SK-N-SH (cell line): ENCODE data around the gene GPR15. TPM values are rescaled to one million over a fixed set of nuclear protein-coding genes. Genes with fewer than 3 reads are reported as not detected.

Experiments
- CTCF ChIA-PET: fragments of 300-600, 350-600 bp; formaldehyde crosslinking; extraction: SDS; loops from one replicate; lab custom pipeline; 2021; lab: Yijun Ruan, JAX
- POLR2A ChIA-PET: fragments of 350-600 bp; sonication (Branson Sonifier 250); formaldehyde crosslinking; extraction: SDS; loops from one replicate; lab custom pipeline; 2020; ENCODE audit warnings: antibody characterized with exemption, inconsistent platforms; lab: Yijun Ruan, JAX
- DNase-seq: peaks from one replicate; pipeline ENCODE4 v3.0.0; 2012
- H2AFZ ChIP-seq: fragments of 200-600 bp; sonication (generic); 2 replicates; pipeline ENCODE4 v1.8.1; 2016; ENCODE audit warnings: antibody characterized with exemption, mild to moderate bottlenecking, low read depth
- H3F3A ChIP-seq: fragments of 200-600 bp; sonication (generic); replicated peaks from 2 replicates; pipeline ENCODE3; 2016; ENCODE audit warnings: antibody characterized with exemption, mild to moderate bottlenecking; ENCODE audit not compliant: insufficient read depth
- H3K27ac ChIP-seq, 2 experiments: fragments of 200-500 bp in 1 of 2; fragments of 200-600 bp in 1 of 2; sonication (Bioruptor generic) in 1 of 2; sonication (generic), shearing (Covaris generic) in 1 of 2; 2 replicates each; pipeline versions ENCODE4 v1.5.1 to v1.6.1; 2014 to 2016; ENCODE audit warnings: low read depth in 2 of 2, inconsistent platforms in 1 of 2, low read length in 1 of 2, mild to moderate bottlenecking in 1 of 2, mixed read lengths in 1 of 2
- H3K27me3 ChIP-seq: fragments of 200-600 bp; sonication (generic), shearing (Covaris generic); 2 replicates; pipeline ENCODE4 v1.6.1; 2016; ENCODE audit warnings: mixed run types; ENCODE audit not compliant: insufficient read depth
- H3K36me3 ChIP-seq, 2 experiments: fragments of 200-500 bp in 1 of 2; fragments of 200-600 bp in 1 of 2; sonication (Bioruptor generic) in 1 of 2; sonication (generic) in 1 of 2; replicated peaks in 1 of 2; 2 replicates each; pipeline versions ENCODE3 to v1.5.1; 2014 to 2016; ENCODE audit warnings: low read length in 1 of 2, mild to moderate bottlenecking in 1 of 2; ENCODE audit not compliant: insufficient read depth in 2 of 2, control insufficient read depth in 1 of 2
- H3K4me1 ChIP-seq, 2 experiments: fragments of 200-500 bp in 1 of 2; fragments of 200-600 bp in 1 of 2; sonication (Bioruptor generic) in 1 of 2; sonication (generic), shearing (Covaris generic) in 1 of 2; 2 replicates each; pipeline versions ENCODE4 v1.5.1 to v1.6.1; 2014 to 2016; ENCODE audit warnings: low read depth in 1 of 2, low read length in 1 of 2, mixed run types in 1 of 2; ENCODE audit not compliant: insufficient read depth in 2 of 2, control insufficient read depth in 1 of 2
- H3K4me2 ChIP-seq: fragments of 200-600 bp; sonication (generic), shearing (Covaris generic); 2 replicates; pipeline ENCODE4 v1.6.1; 2017; ENCODE audit warnings: mixed run types
- H3K4me3 ChIP-seq, 2 experiments: fragments of 200-500 bp in 1 of 2; fragments of 200-600 bp in 1 of 2; sonication (Bioruptor generic) in 1 of 2; sonication (generic), shearing (Covaris generic) in 1 of 2; 2 replicates each; pipeline versions ENCODE4 v1.5.1 to v1.8.1; 2014 to 2016; ENCODE audit warnings: low read depth in 2 of 2, inconsistent platforms in 1 of 2, low read length in 1 of 2, mild to moderate bottlenecking in 1 of 2, mixed read lengths in 1 of 2, moderate library complexity in 1 of 2
- H3K79me2 ChIP-seq: fragments of 200-600 bp; sonication (generic); 2 replicates; pipeline ENCODE4 v1.8.1; 2017; ENCODE audit warnings: mild to moderate bottlenecking; ENCODE audit not compliant: insufficient read depth
- H3K9ac ChIP-seq: fragments of 200-600 bp; sonication (generic); 2 replicates; pipeline ENCODE4 v1.6.1; 2017; ENCODE audit warnings: mixed run types
- H3K9me2 ChIP-seq: fragments of 200-600 bp; sonication (generic); 2 replicates; pipeline ENCODE4 v1.6.1; 2017; ENCODE audit warnings: mixed run types
- H3K9me3 ChIP-seq: fragments of 200-600 bp; sonication (generic); 2 replicates; pipeline ENCODE4 v1.6.1; 2017; ENCODE audit warnings: mixed run types, mild to moderate bottlenecking, moderate library complexity
- H4K20me1 ChIP-seq: fragments of 200-600 bp; sonication (generic); 2 replicates; pipeline ENCODE4 v1.6.1; 2017; ENCODE audit warnings: mild to moderate bottlenecking, mixed run types; ENCODE audit not compliant: insufficient read depth
- ELF1 ChIP-seq: IDR thresholded peaks from 2 replicates; pipeline ENCODE4 v1.4.0; 2012
- EZH2phosphoT487 ChIP-seq: fragments of 200-600 bp; sonication (generic); IDR thresholded peaks from 2 replicates; pipeline ENCODE4 v1.6.1; 2017; ENCODE audit warnings: low read depth, mixed run types, mild to moderate bottlenecking, antibody characterized with exemption, moderate library complexity, borderline replicate concordance
- FOSL2 ChIP-seq: IDR thresholded peaks from 2 replicates; pipeline ENCODE4 v1.4.0; 2012; ENCODE audit warnings: low read depth, mild to moderate bottlenecking, moderate library complexity, borderline replicate concordance
- FOXJ3 ChIP-seq: sonication (generic); formaldehyde crosslinking; IDR thresholded peaks from 2 replicates; pipeline ENCODE4 v1.5.1; 2020; ENCODE audit warnings: mild to moderate bottlenecking, missing genetic modification reagents
- MEF2A ChIP-seq: IDR thresholded peaks from 2 replicates; pipeline ENCODE4 v1.4.0; 2012; ENCODE audit warnings: low read depth, borderline replicate concordance
- MXI1 ChIP-seq: IDR thresholded peaks from 2 replicates; pipeline ENCODE4 v1.6.1; 2012; ENCODE audit warnings: mild to moderate bottlenecking, low read depth, low read length, improper control_type of control experiment
- NRF1 ChIP-seq: IDR thresholded peaks from 2 replicates; pipeline ENCODE4 v1.6.1; 2012; ENCODE audit warnings: low read depth, mild to moderate bottlenecking, low read length
- RAD21 ChIP-seq: IDR thresholded peaks from 2 replicates; pipeline ENCODE4 v1.6.1; 2012; ENCODE audit warnings: mild to moderate bottlenecking, low read length
- RCOR1 ChIP-seq: fragments of 150-350 bp; IDR thresholded peaks from 2 replicates; pipeline ENCODE4 v1.6.1; 2017; ENCODE audit warnings: antibody characterized with exemption, low read length
- RXRA ChIP-seq: IDR thresholded peaks from 2 replicates; pipeline ENCODE4 v1.4.0; 2012; ENCODE audit warnings: low read depth, mild to moderate bottlenecking, borderline replicate concordance
- SIN3A ChIP-seq: IDR thresholded peaks from 2 replicates; pipeline ENCODE4 v1.6.1; 2012; ENCODE audit warnings: low read depth, mild to moderate bottlenecking, low read length, moderate library complexity, borderline replicate concordance
- TEAD4 ChIP-seq: IDR thresholded peaks from 2 replicates; pipeline ENCODE4 v1.4.0; 2012; ENCODE audit warnings: mild to moderate bottlenecking, borderline replicate concordance; ENCODE audit not compliant: insufficient read depth
- YY1 ChIP-seq: IDR thresholded peaks from 2 replicates; pipeline ENCODE4 v1.4.0; 2012; ENCODE audit warnings: low read depth, mild to moderate bottlenecking
- WGBS: methylation state at CpG from one replicate; pipeline ENCODE4 v1.1.6; 2017; ENCODE audit warnings: low lambda C conversion rate; 5-methylcytosine and 5-hydroxymethylcytosine counted together
- polyA plus RNA-seq, 3 experiments: library from polyadenylated mRNA; depleted of rRNA; stranded (reverse); fragments of >200 nt; gene quantifications; 2 replicates each; pipeline ENCODE4 v1.2.3, GENCODE V29; 2012
- TF ChIP-seq, protein P1 (sequence below): IDR thresholded peaks from 2 replicates; pipeline ENCODE4 v1.6.1; 2012; ENCODE audit warnings: mild to moderate bottlenecking, low read depth, low read length, moderate library complexity
- TF ChIP-seq, protein P2 (sequence below): IDR thresholded peaks from 2 replicates; pipeline ENCODE4 v1.4.0; 2012; ENCODE audit warnings: low read depth, borderline replicate concordance
- TF ChIP-seq, protein P3 (sequence below): IDR thresholded peaks from 2 replicates; pipeline ENCODE4 v1.4.0; 2012; ENCODE audit warnings: low read depth

Gene GPR15
- polyA plus RNA-seq, 1 of the 3 experiments (the other 2 are of a cell fraction): not detected

DNA sequence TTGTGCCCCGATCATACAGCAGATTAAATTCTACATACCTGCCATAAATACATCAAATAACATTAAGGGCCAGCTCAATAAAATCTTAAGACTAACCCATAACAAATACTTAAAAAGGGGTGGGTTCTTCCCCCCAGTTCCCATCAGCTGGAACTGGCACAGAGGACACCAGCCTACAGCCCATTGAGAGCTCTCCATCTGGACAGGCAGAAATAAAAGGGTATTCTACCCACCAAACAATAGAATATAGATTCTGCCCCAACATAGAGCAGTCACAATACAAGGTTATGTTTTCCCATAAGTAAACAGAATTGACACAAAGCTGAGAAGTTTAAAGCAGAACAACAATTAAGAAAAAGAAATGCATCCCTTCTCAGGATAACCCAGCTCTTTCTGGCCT, 49.7 kb downstream of the GPR15 start:
- no peak for DNase-seq
- no peak overlapping the region for H3K27ac ChIP-seq
- H2AFZ ChIP-seq: no peak overlapping the region
- H3K9me3 ChIP-seq: no peaks in the 10 kb centered on the region
- peaks cover 46 to 77% of the 10 kb centered on the region in 2 experiments for H3K36me3 ChIP-seq
- H4K20me1 ChIP-seq: no peaks in the 10 kb centered on the region
- no peaks in the 10 kb centered on the region for H3K27me3 ChIP-seq
- TF ChIP-seq MXI1: no peak
- no peak for TF ChIP-seq RAD21
- TF ChIP-seq NRF1: no peak
- no peak for TF ChIP-seq RCOR1
- no peak for TF ChIP-seq ELF1
- no peak for TF ChIP-seq EZH2phosphoT487
- no peak for TF ChIP-seq SIN3A
- no peak for TF ChIP-seq RXRA
- TF ChIP-seq FOXJ3: no peak
- TF ChIP-seq YY1: no peak
- TF ChIP-seq, protein P1, sequence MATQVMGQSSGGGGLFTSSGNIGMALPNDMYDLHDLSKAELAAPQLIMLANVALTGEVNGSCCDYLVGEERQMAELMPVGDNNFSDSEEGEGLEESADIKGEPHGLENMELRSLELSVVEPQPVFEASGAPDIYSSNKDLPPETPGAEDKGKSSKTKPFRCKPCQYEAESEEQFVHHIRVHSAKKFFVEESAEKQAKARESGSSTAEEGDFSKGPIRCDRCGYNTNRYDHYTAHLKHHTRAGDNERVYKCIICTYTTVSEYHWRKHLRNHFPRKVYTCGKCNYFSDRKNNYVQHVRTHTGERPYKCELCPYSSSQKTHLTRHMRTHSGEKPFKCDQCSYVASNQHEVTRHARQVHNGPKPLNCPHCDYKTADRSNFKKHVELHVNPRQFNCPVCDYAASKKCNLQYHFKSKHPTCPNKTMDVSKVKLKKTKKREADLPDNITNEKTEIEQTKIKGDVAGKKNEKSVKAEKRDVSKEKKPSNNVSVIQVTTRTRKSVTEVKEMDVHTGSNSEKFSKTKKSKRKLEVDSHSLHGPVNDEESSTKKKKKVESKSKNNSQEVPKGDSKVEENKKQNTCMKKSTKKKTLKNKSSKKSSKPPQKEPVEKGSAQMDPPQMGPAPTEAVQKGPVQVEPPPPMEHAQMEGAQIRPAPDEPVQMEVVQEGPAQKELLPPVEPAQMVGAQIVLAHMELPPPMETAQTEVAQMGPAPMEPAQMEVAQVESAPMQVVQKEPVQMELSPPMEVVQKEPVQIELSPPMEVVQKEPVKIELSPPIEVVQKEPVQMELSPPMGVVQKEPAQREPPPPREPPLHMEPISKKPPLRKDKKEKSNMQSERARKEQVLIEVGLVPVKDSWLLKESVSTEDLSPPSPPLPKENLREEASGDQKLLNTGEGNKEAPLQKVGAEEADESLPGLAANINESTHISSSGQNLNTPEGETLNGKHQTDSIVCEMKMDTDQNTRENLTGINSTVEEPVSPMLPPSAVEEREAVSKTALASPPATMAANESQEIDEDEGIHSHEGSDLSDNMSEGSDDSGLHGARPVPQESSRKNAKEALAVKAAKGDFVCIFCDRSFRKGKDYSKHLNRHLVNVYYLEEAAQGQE: no peak
- TF ChIP-seq TEAD4: no peak
- no peak for TF ChIP-seq MEF2A
- TF ChIP-seq, protein P2, sequence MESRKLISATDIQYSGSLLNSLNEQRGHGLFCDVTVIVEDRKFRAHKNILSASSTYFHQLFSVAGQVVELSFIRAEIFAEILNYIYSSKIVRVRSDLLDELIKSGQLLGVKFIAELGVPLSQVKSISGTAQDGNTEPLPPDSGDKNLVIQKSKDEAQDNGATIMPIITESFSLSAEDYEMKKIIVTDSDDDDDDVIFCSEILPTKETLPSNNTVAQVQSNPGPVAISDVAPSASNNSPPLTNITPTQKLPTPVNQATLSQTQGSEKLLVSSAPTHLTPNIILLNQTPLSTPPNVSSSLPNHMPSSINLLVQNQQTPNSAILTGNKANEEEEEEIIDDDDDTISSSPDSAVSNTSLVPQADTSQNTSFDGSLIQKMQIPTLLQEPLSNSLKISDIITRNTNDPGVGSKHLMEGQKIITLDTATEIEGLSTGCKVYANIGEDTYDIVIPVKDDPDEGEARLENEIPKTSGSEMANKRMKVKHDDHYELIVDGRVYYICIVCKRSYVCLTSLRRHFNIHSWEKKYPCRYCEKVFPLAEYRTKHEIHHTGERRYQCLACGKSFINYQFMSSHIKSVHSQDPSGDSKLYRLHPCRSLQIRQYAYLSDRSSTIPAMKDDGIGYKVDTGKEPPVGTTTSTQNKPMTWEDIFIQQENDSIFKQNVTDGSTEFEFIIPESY: no peak
- TF ChIP-seq, protein P3, sequence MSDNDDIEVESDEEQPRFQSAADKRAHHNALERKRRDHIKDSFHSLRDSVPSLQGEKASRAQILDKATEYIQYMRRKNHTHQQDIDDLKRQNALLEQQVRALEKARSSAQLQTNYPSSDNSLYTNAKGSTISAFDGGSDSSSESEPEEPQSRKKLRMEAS: no peak
- no peak for TF ChIP-seq FOSL2
- POLR2A ChIA-PET: no interaction called here
- no peaks in the 10 kb centered on the region for H3K9me2 ChIP-seq
- no peaks in the 10 kb centered on the region for H3K79me2 ChIP-seq
- H3K4me2 ChIP-seq: no peak overlapping the region
- 94% methylated on average over 1 of the region's 1 CpG for WGBS
- no peak overlapping the region for H3K4me3 ChIP-seq
- H3F3A ChIP-seq: no peaks in the 10 kb centered on the region
- no peak overlapping the region for H3K9ac ChIP-seq
- no peaks in the 10 kb centered on the region for H3K4me1 ChIP-seq
- CTCF ChIA-PET: interaction anchor here (0.8 to 1.0 kb wide), 2 partner anchors 9 to 16 kb away, joined by 3 read pairs; no protein-coding TSS in a partner anchor
